Nephron (organoid): ENCODE data around the gene OR2G2.

Experiments
- H3K27ac Mint-ChIP-seq, 3 experiments: 2 replicates each; pipeline ENCODE4 v1.8.0; 2020; ENCODE audit warnings: mixed read lengths in 3 of 3, mild to moderate bottlenecking in 2 of 3, moderate library complexity in 1 of 3
- H3K27me3 Mint-ChIP-seq: 2 replicates; pipeline ENCODE4 v1.8.0; 2021; ENCODE audit warnings: low read depth, mild to moderate bottlenecking, moderate library complexity, mixed read lengths
- H3K36me3 Mint-ChIP-seq: 2 replicates; pipeline ENCODE4 v1.8.0; 2020; ENCODE audit warnings: low read depth, mixed read lengths
- H3K4me1 Mint-ChIP-seq: 2 replicates; pipeline ENCODE4 v1.8.0; 2020; ENCODE audit warnings: mixed read lengths
- H3K4me3 Mint-ChIP-seq, 3 experiments: 2 replicates each; pipeline ENCODE4 v1.8.0; 2020; ENCODE audit warnings: mild to moderate bottlenecking in 3 of 3, mixed read lengths in 3 of 3, moderate library complexity in 2 of 3
- H3K9me3 Mint-ChIP-seq: 2 replicates; pipeline ENCODE4 v1.8.0; 2020; ENCODE audit warnings: mixed read lengths
- TF ChIP-seq, protein P1 (sequence below), 3 experiments: fragments of 200-600 bp; sonication (generic); IDR thresholded peaks; one replicate each; pipeline ENCODE4 v1.5.0; 2021; ENCODE audit warnings: antibody characterized with exemption in 3 of 3; ENCODE audit not compliant: unreplicated experiment in 3 of 3

Gene OR2G2

DNA sequence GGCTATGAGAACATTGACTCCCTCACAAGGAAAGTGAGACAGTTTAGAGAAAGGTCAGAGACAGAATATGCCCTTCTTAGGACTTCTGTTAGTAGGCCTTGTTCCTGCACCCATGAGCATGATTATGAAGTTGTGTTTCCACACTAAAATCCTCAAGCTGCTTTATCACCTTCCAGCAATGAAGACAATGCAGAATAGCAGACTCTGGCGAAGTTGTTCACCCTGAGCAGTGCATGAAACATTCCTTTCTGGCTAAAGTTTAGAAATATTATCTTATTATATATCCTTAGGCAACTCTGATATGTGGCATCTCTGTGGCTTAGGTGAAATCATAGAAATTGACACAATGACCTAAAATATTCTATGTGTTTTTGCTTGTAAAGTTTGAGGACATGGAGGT, 13.9 kb upstream of the OR2G2 start:
- TF ChIP-seq, protein P1, sequence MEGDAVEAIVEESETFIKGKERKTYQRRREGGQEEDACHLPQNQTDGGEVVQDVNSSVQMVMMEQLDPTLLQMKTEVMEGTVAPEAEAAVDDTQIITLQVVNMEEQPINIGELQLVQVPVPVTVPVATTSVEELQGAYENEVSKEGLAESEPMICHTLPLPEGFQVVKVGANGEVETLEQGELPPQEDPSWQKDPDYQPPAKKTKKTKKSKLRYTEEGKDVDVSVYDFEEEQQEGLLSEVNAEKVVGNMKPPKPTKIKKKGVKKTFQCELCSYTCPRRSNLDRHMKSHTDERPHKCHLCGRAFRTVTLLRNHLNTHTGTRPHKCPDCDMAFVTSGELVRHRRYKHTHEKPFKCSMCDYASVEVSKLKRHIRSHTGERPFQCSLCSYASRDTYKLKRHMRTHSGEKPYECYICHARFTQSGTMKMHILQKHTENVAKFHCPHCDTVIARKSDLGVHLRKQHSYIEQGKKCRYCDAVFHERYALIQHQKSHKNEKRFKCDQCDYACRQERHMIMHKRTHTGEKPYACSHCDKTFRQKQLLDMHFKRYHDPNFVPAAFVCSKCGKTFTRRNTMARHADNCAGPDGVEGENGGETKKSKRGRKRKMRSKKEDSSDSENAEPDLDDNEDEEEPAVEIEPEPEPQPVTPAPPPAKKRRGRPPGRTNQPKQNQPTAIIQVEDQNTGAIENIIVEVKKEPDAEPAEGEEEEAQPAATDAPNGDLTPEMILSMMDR (IDR thresholded peaks at IDR 0.05; ENCODE audit: unreplicated experiment in 3 of 3) = no peak
- no peak overlapping the region for H3K27ac Mint-ChIP-seq
- no peaks in the 10 kb centered on the region for H3K36me3 Mint-ChIP-seq
- H3K4me1 Mint-ChIP-seq = no peaks in the 10 kb centered on the region
- peaks cover 24% of the 10 kb centered on the region for H3K9me3 Mint-ChIP-seq
- no peak overlapping the region for H3K4me3 Mint-ChIP-seq
- no peaks in the 10 kb centered on the region for H3K27me3 Mint-ChIP-seq

DNA sequence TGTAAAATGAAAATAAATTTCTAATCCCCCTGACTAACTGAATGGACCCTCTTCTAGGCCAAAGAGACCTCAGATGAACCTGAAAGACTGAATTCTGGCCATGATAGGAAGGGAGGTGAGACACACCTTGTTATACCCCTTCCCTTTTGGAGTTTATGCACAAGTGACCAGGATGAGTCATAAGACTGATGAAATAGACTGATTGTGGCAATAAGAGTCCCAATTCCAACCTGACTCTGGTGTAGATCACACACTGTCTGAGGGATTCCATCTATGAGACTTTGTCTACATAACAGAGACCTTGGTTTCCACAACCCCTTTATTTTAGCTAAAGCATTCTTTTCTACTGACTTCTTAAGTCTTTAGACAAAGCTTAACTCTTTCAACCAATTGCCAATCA, 13.5 kb upstream of the OR2G2 start:
- peaks cover 19% of the 10 kb centered on the region for H3K9me3 Mint-ChIP-seq
- H3K36me3 Mint-ChIP-seq = no peaks in the 10 kb centered on the region
- no peaks in the 10 kb centered on the region for H3K27me3 Mint-ChIP-seq
- H3K27ac Mint-ChIP-seq = no peak overlapping the region
- H3K4me1 Mint-ChIP-seq = no peaks in the 10 kb centered on the region
- TF ChIP-seq, protein P1 (IDR thresholded peaks at IDR 0.05; ENCODE audit: unreplicated experiment in 3 of 3) = no peak
- H3K4me3 Mint-ChIP-seq = no peak overlapping the region

DNA sequence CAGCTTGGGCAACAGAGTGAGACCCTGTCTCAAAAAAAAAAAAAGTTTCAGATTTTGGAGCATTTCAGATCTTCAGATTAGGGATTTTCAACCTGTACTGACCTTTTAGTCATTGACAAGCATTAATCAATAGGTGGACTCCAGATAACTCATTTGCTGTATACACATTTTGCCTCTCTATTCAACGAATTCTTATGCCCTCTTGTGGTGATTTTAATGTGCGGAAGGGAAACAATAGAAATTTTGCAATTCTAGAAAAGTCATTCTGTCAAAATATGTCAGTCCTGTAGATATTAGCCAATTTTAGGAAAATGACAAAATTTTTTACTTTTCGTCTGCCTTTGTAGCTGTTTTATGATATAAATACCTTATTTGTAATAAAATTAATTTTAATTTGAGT, 11.6 kb upstream of the OR2G2 start:
- TF ChIP-seq, protein P1 (IDR thresholded peaks at IDR 0.05; ENCODE audit: unreplicated experiment in 3 of 3) = peak; percentile 31 to 58 (median 37)
- no peaks in the 10 kb centered on the region for H3K27me3 Mint-ChIP-seq
- H3K4me1 Mint-ChIP-seq = no peaks in the 10 kb centered on the region
- H3K4me3 Mint-ChIP-seq = no peak overlapping the region
- H3K27ac Mint-ChIP-seq = no peak overlapping the region
- no peaks in the 10 kb centered on the region for H3K36me3 Mint-ChIP-seq
- peaks cover 7% of the 10 kb centered on the region for H3K9me3 Mint-ChIP-seq

DNA sequence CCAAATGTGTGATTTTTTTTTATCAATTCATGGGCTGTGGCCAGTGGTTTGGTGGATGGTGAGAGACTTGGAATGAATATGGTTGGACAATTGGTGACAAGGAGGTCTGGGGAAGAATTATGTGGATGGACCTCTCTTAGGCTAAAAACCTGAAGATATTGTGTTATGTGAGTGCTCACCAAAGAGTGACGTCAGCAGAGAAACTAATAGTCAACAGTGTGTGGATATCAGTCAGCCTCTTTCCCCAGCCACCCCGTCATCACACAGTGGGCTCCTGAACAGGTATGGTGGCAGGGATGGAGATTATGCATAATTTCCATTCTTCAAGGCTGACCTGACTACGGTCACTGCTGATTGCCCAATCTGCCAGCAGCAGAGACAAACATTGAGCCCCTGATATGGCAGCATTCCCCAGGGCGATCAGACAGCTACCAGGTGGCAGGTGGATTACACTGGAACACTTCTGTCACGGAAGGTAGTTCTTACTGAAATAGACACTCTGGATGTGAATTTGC, 9.2 kb upstream of the OR2G2 start:
- H3K27me3 Mint-ChIP-seq = no peaks in the 10 kb centered on the region
- no peaks in the 10 kb centered on the region for H3K9me3 Mint-ChIP-seq
- H3K27ac Mint-ChIP-seq = no peak overlapping the region
- TF ChIP-seq, protein P1 (IDR thresholded peaks at IDR 0.05; ENCODE audit: unreplicated experiment in 3 of 3) = no peak
- no peak overlapping the region for H3K4me3 Mint-ChIP-seq
- H3K36me3 Mint-ChIP-seq = no peaks in the 10 kb centered on the region
- H3K4me1 Mint-ChIP-seq = no peaks in the 10 kb centered on the region

DNA sequence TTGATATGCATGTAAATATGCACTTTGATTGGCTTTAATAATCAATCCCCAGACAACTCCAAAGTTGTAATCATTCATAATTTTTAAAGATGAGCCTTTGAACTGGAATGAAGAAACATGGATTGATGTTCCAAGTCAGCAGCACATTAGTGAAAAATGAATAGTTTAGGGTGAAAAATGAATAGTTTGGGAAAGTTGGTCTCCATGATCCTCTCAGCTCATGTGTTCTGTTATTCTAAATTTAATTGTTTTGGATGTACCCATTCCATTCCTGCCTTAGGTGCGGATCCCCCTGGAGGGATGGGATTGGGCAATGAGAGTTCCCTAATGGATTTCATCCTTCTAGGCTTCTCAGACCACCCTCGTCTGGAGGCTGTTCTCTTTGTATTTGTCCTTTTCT, 17.1 kb downstream of the OR2G2 start, which contains the start of gene OR2G3:
Gene OR2G3, plus strand, starts transcription at position 301 of the 400 bp plus-strand sequence. Its CDS starts 0 bp downstream, at position 301.
- TF ChIP-seq, protein P1 (IDR thresholded peaks at IDR 0.05; ENCODE audit: unreplicated experiment in 3 of 3) = no peak
- Mint-ChIP-seq H3K9me3 (peaks cover 5% of the 10 kb centered on the region), H3K36me3 (no peaks in the 10 kb centered on the region), H3K27me3 (no peaks in the 10 kb centered on the region), H3K27ac (no peak within 1 kb of the TSS), H3K4me1 (no peaks in the 10 kb centered on the region), H3K4me3 (no peak within 1 kb of the TSS)

DNA sequence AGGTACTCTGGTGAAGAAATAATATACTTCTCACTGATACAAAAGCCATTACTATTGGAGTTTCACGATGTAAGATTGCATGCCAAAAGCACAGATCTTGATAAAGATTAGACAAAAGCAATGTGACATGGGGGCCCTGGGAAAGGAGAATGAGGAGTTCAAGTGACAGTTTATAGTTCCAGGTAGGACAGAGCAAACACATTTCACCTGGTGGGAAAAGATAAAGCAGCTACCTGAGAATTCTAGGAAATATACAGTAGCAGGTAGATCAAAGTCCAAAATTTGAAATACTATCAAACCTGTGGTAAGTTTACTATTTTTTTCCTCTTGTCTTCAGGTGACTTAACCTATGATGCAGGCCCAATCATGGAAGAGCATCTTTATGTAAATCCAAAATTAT, 25.2 kb downstream of the OR2G2 start:
- no peaks in the 10 kb centered on the region for H3K36me3 Mint-ChIP-seq
- H3K9me3 Mint-ChIP-seq = peaks cover 14% of the 10 kb centered on the region
- H3K4me1 Mint-ChIP-seq = no peaks in the 10 kb centered on the region
- TF ChIP-seq, protein P1 (IDR thresholded peaks at IDR 0.05; ENCODE audit: unreplicated experiment in 3 of 3) = no peak
- H3K4me3 Mint-ChIP-seq = no peak overlapping the region
- H3K27ac Mint-ChIP-seq = no peak overlapping the region
- no peaks in the 10 kb centered on the region for H3K27me3 Mint-ChIP-seq
